Neural cell (in vitro differentiated cells): ENCODE results near the gene SLX4. TPM values are rescaled to one million over a fixed set of nuclear protein-coding genes. Genes with fewer than 3 reads are reported as not detected.

Experiments used
- H2AFZ ChIP-seq: fragments of 200-600, 300-800 bp; sonication (generic), shearing (Covaris generic); 2 replicates; pipeline ENCODE4 v1.6.0; 2014; ENCODE audit warnings: low read depth, mild to moderate bottlenecking, antibody characterized with exemption, low read length, moderate library complexity
- H3F3A ChIP-seq: fragments of 200-600 bp; shearing (Covaris generic); 2 replicates; pipeline ENCODE4 v1.6.1; 2016; ENCODE audit warnings: mild to moderate bottlenecking, moderate library complexity, mixed read lengths, antibody characterized with exemption, low read length; ENCODE audit not compliant: insufficient read depth, poor library complexity, severe bottlenecking
- H3K27ac ChIP-seq: fragments of 200-600, 300-800 bp; sonication (generic), shearing (Covaris generic); 2 replicates; pipeline ENCODE4 v1.5.1; 2014; ENCODE audit warnings: mild to moderate bottlenecking, low read length, moderate library complexity
- H3K27me3 ChIP-seq: fragments of 300-800, 200-600 bp; sonication (generic), shearing (Covaris generic); 2 replicates; pipeline ENCODE4 v1.6.0; 2014; ENCODE audit warnings: mild to moderate bottlenecking, low read depth, low read length, moderate library complexity; ENCODE audit not compliant: insufficient read depth
- H3K36me3 ChIP-seq: fragments of 300-800, 200-600 bp; sonication (generic), shearing (Covaris generic); 2 replicates; pipeline ENCODE4 v1.5.1; 2014; ENCODE audit warnings: mild to moderate bottlenecking, antibody characterized with exemption, low read length, moderate library complexity; ENCODE audit not compliant: insufficient read depth
- H3K4me2 ChIP-seq: fragments of 300-800, 200-600 bp; sonication (generic), shearing (Covaris generic); 2 replicates; pipeline ENCODE4 v1.6.0; 2014; ENCODE audit warnings: mild to moderate bottlenecking, low read length
- H3K4me3 ChIP-seq: fragments of 300-800, 200-600 bp; sonication (generic), shearing (Covaris generic); 2 replicates; pipeline ENCODE4 v1.5.1; 2014; ENCODE audit warnings: mild to moderate bottlenecking, low read length, moderate library complexity
- H3K79me2 ChIP-seq: fragments of 200-600 bp; shearing (Covaris generic); replicated peaks from 2 replicates; pipeline ENCODE4 v1.6.0; 2014; ENCODE audit warnings: mild to moderate bottlenecking, low read length, moderate library complexity; ENCODE audit not compliant: insufficient read depth
- H3K9ac ChIP-seq: fragments of 300-800, 200-600 bp; sonication (generic), shearing (Covaris generic); 2 replicates; pipeline ENCODE4 v1.6.1; 2016; ENCODE audit warnings: mild to moderate bottlenecking, low read length, mixed read lengths
- H3K9me2 ChIP-seq: fragments of 200-600 bp; shearing (Covaris generic); 2 replicates; pipeline ENCODE4 v1.6.1; 2016; ENCODE audit warnings: mild to moderate bottlenecking, low read length, mixed read lengths; ENCODE audit not compliant: insufficient read depth
- H3K9me3 ChIP-seq: fragments of 200-600, 300-800 bp; sonication (generic), shearing (Covaris generic); 2 replicates; pipeline ENCODE4 v1.6.1; 2016; ENCODE audit warnings: mild to moderate bottlenecking, mixed run types, low read length, moderate library complexity, mixed read lengths
- H4K20me1 ChIP-seq: fragments of 200-600 bp; shearing (Covaris generic); 2 replicates; pipeline ENCODE4 v1.6.1; 2016; ENCODE audit warnings: mild to moderate bottlenecking, mixed run types; ENCODE audit not compliant: insufficient read depth
- CTCF ChIP-seq: fragments of 450-650 bp; IDR thresholded peaks from 2 replicates; pipeline ENCODE4 v1.5.1; 2014; ENCODE audit warnings: antibody characterized with exemption, mild to moderate bottlenecking, moderate library complexity; ENCODE audit not compliant: poor library complexity, severe bottlenecking
- EP300 ChIP-seq: fragments of 450-650 bp; conservative IDR thresholded peaks from 2 replicates; pipeline ENCODE4 v1.6.1; 2014; ENCODE audit warnings: antibody characterized with exemption, mild to moderate bottlenecking, moderate library complexity; ENCODE audit not compliant: poor library complexity, severe bottlenecking
- EZH2 ChIP-seq: fragments of 200-600, 300-800 bp; shearing (Covaris generic), sonication (generic); IDR thresholded peaks from 2 replicates; pipeline ENCODE4 v1.6.1; 2014; ENCODE audit warnings: antibody characterized with exemption, low read length, borderline replicate concordance, mild to moderate bottlenecking; ENCODE audit not compliant: insufficient read depth, poor library complexity, severe bottlenecking
- MXI1 ChIP-seq: fragments of 450-650 bp; conservative IDR thresholded peaks from 2 replicates; pipeline ENCODE4 v1.6.1; 2014; ENCODE audit warnings: antibody characterized with exemption, mild to moderate bottlenecking; ENCODE audit not compliant: poor library complexity, severe bottlenecking
- POLR2AphosphoS5 ChIP-seq: IDR thresholded peaks from 2 replicates; pipeline ENCODE4 v1.6.1; 2012
- RAD21 ChIP-seq: fragments of 450-650 bp; conservative IDR thresholded peaks from 2 replicates; pipeline ENCODE4 v1.6.1; 2014; ENCODE audit warnings: antibody characterized with exemption, mild to moderate bottlenecking, moderate library complexity
- SMC3 ChIP-seq: fragments of 450-650 bp; conservative IDR thresholded peaks from 2 replicates; pipeline ENCODE4 v1.6.1; 2014; ENCODE audit warnings: antibody characterized with exemption, mild to moderate bottlenecking, moderate library complexity; ENCODE audit not compliant: poor library complexity
- TAF1 ChIP-seq: IDR thresholded peaks from 2 replicates; pipeline ENCODE4 v1.6.1; 2012; ENCODE audit warnings: low read depth
- polyA plus RNA-seq: library from polyadenylated mRNA; depleted of rRNA; stranded (reverse); fragments of >200 nt; gene quantifications from 2 replicates; pipeline ENCODE4 v1.2.3, GENCODE V29; 2014
- TF ChIP-seq, protein P1 (sequence below): IDR thresholded peaks from 2 replicates; pipeline ENCODE4 v1.6.1; 2012; ENCODE audit warnings: borderline replicate concordance

The SLX4 gene
- polyA plus RNA-seq, 1 donor from 2014 or later = 2.9 TPM

DNA sequence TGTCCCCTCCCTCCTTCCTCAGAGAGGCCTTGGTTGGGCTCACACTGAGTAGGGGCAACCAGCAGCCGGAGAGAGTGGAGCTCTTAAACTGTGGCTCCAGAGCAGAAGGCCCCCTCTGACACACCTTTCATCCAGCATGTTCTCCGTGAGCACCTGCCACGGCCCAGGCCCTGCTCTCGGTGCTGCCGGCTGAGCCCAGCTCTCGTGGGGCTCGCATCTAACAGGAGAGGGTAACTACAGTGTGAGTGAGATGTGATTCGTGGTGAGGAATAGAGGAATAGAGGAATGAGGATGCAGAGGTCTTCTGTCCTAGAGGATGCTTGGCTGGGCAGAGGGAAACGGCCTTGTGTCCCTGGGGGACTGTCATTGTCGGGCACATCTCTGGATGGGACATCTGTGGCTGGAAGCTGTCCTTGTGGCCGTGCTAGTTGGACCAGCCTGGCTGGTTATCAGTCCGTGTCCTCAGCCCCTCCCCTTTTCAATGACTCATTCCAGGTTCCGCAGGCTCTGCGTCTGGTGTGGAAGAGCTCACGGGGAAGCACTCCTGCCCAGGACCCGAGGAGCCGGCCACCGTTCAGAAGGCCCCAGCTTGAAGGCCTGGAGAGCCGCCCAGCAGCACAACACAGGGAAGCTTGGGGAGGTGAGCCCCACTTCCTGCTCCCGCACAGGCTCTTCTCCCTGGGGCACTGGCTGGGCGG, 31.1 kb upstream of the SLX4 start:
- Histone ChIP-seq H3K36me3 (no peaks in the 10 kb centered on the region), H3K4me2 (no peak overlapping the region), H3K27ac (no peak overlapping the region), H3K9ac (no peak overlapping the region), H3K27me3 (no peaks in the 10 kb centered on the region), H3F3A (no peaks in the 10 kb centered on the region), H4K20me1 (no peaks in the 10 kb centered on the region), H3K9me3 (no peaks in the 10 kb centered on the region), H3K79me2 (no peaks in the 10 kb centered on the region), H3K4me3 (no peak overlapping the region), H3K9me2 (no peaks in the 10 kb centered on the region), H2AFZ (no peak overlapping the region)
- TF ChIP-seq, protein P1, sequence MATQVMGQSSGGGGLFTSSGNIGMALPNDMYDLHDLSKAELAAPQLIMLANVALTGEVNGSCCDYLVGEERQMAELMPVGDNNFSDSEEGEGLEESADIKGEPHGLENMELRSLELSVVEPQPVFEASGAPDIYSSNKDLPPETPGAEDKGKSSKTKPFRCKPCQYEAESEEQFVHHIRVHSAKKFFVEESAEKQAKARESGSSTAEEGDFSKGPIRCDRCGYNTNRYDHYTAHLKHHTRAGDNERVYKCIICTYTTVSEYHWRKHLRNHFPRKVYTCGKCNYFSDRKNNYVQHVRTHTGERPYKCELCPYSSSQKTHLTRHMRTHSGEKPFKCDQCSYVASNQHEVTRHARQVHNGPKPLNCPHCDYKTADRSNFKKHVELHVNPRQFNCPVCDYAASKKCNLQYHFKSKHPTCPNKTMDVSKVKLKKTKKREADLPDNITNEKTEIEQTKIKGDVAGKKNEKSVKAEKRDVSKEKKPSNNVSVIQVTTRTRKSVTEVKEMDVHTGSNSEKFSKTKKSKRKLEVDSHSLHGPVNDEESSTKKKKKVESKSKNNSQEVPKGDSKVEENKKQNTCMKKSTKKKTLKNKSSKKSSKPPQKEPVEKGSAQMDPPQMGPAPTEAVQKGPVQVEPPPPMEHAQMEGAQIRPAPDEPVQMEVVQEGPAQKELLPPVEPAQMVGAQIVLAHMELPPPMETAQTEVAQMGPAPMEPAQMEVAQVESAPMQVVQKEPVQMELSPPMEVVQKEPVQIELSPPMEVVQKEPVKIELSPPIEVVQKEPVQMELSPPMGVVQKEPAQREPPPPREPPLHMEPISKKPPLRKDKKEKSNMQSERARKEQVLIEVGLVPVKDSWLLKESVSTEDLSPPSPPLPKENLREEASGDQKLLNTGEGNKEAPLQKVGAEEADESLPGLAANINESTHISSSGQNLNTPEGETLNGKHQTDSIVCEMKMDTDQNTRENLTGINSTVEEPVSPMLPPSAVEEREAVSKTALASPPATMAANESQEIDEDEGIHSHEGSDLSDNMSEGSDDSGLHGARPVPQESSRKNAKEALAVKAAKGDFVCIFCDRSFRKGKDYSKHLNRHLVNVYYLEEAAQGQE = no peak
- TF ChIP-seq MXI1 (no peak), CTCF (no peak), SMC3 (no peak), EP300 (no peak), RAD21 (no peak), EZH2 (no peak), POLR2AphosphoS5 (no peak), TAF1 (no peak)

- H3K79me2 ChIP-seq = no peaks in the 10 kb centered on the region
- H3K36me3 ChIP-seq = no peaks in the 10 kb centered on the region
- TF ChIP-seq, protein P1 = no peak
- no peak for TF ChIP-seq MXI1
- TF ChIP-seq EZH2 = no peak
- no peak for TF ChIP-seq CTCF
- TF ChIP-seq TAF1 = no peak
- TF ChIP-seq EP300 = no peak
- H3K27ac ChIP-seq = no peak overlapping the region
- no peak overlapping the region for H3K4me3 ChIP-seq
- H3K9me3 ChIP-seq = no peaks in the 10 kb centered on the region
- no peak overlapping the region for H3K4me2 ChIP-seq
- no peaks in the 10 kb centered on the region for H4K20me1 ChIP-seq
- no peaks in the 10 kb centered on the region for H3K27me3 ChIP-seq
- no peak overlapping the region for H2AFZ ChIP-seq
- H3K9ac ChIP-seq = no peak overlapping the region
- no peaks in the 10 kb centered on the region for H3K9me2 ChIP-seq
- no peaks in the 10 kb centered on the region for H3F3A ChIP-seq
These were observed 30.5 kb upstream of the SLX4 start for GRCh38 chr16:3641801-3642396.
